A673 (cell line): ENCODE results near the gene FAS.

Experiments used
- CTCF ChIP-seq: fragments of 300-800, 200-600 bp; sonication (generic); conservative IDR thresholded peaks from 2 replicates; pipeline ENCODE4 v1.5.1; 2017; ENCODE audit warnings: low read depth, mild to moderate bottlenecking, antibody characterized with exemption, low read length, moderate library complexity, mixed read lengths
- EZH2 ChIP-seq: fragments of 200-600 bp; sonication (generic); IDR thresholded peaks from 2 replicates; pipeline ENCODE4 v1.6.1; 2017; ENCODE audit warnings: borderline replicate concordance, low read depth, mild to moderate bottlenecking, mixed read lengths, antibody characterized with exemption, low read length; ENCODE audit not compliant: poor library complexity, severe bottlenecking

GRCh38 chr10:88946200-88946599 lies 44.4 kb upstream of the FAS start:
- no peak for TF ChIP-seq CTCF
- TF ChIP-seq EZH2 = no peak
